Posterior vena cava (tissue), 2 donors: ENCODE results near the gene TTC34. TPM values are rescaled to one million over a fixed set of nuclear protein-coding genes. Genes with fewer than 3 reads are reported as not detected.
A peak's percentile ranks its signal among the peaks of the same experiment; 100 is the strongest.
"Not testable (repeated sequence)": the region's sequence is repeated elsewhere in the genome, so short reads cannot be mapped to it uniquely, and the experiment has no call there.

ENCODE experiments used
- DNase-seq: peaks from one replicate; pipeline ENCODE4 v3.0.0-alpha.2; 2020; ENCODE audit warnings: low spot score
- intact Hi-C, 2 donors: fragments of 100-400 bp; cut with DNase I; formaldehyde crosslinking; loops; one replicate each; pipeline versions ENCODE4 v1.14.1 to v1.14.2; 2022 to 2023
- total RNA-seq, 2 donors: library from RNA; stranded (reverse); fragmentation: NEBNext Ultra II Directional; extraction: Animal tissue kit (Norgen Biotek cat#: 25700); gene quantifications; one replicate each; pipeline ENCODE4 v1.2.1, GENCODE V29; 2021
- donor health status: DM: yes; HTN: yes; CAD: no.
- donor health status: DM: yes; HTN: yes; CAD: no.

TTC34 gene
- total RNA-seq, 2 donors from 2014 or later: 0.24 to 0.46 TPM

DNA sequence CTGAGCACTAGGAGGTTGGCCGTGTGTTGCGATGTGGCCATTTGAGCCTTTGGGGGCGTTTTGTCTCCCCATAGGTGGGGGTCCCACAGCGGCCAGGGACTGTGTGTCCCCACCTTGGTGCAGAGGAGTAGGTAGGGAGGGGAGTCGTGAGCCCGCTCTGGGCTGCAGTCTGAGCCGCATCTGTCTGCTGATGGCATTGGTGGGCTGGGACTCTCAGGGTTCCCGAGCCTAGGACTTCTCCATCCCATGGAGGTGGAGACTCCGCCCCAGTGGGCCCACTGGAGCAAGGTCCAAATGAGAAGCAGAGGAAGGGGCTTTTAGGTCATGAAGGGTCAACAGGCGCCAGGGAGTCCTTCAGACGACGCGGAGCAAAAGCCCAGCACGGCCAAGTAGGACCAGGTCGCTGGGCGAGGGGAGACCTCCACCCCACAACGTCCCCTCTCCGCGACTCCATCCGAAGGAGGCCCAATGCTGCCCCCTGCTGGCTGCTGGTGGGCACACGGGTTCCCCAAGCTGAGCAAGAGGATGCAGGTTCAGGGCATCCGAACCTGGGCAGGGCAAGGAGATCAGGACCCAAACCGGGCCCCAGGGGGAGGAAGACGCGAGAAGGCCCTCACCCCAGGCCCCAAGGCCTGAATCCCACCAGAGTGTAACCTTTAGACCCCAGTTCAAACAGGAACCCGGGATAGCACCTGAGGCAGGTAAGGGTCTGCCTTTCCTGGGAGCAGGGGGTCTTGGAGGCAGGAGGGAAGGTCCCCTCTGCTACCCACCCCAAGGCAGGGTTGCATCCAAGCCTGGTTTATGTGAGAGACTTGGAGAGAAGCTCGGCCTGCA, 14.9 kb downstream of the TTC34 start:
- DNase-seq: peak; percentile 89
- intact Hi-C loops: no loop called here

DNA sequence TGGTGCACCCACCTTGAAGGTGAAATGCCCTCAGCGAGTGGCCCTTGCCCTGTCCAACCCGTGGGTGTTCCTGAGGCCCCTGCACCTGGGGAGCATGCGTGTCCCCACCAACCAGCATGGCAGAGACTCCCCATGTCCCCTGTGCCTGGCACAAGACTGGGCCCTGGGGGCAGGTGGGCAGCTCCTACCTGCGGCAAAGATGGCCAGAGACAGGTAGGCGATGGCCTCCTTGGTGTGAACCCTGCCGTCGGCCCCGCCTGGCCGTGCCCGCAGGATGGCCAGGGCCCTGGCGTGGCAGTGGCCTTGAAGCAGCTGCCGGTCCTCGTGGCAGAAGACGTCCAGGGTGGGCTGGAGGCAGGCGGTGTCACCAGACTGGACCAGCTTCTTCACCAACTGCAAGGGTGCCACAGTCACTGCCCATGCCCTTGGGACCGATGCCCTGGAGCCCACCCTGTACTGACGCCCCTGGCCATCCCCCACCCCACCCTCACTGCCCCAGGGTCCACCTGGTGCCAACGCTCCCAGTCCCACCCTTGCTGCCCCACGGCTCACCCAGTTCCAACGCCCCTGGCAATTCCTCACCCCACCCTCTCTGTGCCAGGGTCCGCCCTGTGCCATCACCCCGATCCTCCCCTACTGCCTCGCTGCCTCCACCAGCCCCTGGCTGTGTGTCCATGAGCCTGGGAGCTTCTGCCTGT, 15.7 kb downstream of the TTC34 start:
- intact Hi-C loops: no loop called here
- DNase-seq: peak; percentile 74

DNA sequence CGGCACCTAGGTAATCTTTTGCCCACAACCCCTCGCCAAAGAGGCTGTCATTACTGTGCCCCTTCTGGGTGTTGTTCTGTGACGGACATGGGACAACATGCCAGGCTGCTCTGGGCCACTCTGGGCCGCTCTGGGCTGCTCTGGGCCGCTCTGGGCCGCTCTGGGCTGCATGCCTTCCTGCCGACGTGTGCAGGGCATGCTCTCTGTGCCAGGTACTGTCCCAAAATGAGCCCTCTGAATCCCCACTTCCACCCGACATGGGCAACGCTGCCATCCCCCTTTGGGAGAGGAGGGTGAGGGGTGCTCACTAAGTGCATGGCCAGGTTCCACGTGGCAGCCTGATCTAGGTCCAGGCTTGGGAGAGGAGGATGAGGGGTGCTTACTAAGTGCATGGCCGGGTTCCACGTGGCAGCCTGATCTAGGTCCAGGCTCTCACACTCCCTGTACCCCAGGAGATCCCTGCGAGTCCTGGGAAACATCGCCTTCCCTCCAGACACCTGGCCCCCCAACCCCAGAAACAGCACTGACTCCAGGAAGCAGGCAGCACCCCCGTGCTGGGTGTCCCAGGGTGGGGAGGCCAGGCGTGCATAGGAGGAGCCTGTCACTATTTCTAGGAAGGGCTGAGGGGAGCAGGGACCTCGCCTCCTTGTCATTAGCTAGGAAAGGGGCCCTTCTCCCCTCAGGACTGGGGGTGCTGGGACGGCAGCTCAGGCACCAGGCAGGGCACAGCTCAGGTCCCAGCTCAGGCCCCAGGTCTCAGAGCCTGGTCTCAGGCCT, 16.5 kb downstream of the TTC34 start:
- intact Hi-C loops: no loop called here
- peak; percentile 68 for DNase-seq

DNA sequence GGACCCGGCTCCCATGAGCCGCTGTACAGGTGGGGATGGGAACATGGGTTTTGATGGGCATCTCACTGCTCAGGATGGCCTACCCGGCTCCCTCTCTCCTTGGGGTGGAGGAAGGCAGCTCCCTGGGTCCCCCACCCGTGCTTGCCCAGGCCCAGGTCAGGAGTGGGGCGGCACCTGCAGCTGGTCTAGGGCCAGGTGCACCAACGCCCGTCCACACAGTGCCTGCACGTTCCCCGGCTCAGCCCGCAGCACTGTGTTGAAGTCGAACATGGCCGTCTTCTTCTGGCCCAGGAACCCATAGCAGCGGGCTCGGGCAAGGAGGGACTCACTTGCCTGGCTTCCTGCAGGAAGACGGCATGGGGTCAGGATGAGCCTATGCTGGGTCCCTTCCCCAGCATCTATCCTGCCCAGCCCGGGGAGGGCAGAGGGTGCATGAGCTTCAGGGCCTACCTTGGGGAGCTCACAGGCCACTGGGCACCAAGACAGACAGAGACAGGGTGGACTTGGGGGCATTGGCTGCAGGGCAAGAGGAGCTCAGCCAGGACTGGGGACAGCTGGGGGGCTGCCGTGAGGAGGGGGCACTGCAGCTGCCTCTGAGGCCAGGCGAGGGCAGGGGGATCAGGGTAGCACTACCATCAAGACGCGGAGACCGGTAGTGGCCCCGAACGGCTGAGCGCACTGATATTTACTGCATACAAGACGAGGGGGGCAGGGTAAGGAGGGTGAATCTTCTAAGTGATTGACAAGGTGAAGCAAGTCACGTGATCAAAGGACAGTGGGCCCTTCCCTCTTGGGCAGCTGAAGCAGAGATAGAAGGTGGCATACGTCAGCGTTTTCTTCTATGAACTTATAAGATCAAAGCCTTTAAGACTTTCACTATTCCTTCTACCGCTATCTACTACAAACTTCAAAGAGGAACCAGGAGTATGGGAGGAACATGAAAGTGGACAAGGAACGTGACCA, 17.8 kb downstream of the TTC34 start:
- intact Hi-C loops: no loop called here
- DNase-seq: peak; percentile 48

DNA sequence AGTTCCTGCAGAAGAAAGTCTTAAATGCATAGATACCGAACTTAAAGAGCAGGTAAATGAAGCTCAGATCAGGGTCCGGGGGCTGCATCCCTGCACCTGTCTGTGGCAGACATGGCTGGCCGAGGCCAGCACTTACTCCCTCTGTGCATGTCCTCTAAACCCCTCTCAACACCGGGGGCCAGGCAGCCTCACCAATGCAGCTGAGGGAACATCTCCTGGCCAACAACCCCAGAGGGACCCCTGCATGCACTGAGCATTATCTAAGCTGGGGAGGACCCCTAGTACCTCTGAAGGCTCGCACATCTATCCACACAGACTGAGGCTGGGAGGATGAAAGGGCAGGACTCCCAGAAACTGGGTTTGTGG, 18.4 kb downstream of the TTC34 start:
- intact Hi-C loops: no loop called here
- peak; percentile 68 for DNase-seq

DNA sequence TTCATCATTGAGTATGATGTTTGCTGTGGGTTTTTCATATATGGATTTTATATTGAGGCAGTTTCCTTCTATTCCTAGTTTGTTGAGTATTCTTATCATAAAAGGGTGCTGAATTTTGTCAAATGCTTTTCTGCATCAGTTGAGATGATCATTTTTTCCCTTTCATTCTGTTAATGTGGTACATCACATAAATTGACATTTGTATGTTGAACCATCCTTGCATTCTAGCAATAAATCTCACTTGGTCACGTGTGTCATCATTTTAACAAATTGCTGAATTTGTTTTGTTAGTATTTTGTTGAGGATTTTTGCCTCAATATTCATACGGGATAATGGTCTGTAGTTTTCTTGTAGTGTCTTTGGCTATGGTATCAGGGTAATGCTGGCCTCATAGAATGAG, 19.9 kb downstream of the TTC34 start:
- intact Hi-C loops: no loop called here
- DNase-seq: no peak

DNA sequence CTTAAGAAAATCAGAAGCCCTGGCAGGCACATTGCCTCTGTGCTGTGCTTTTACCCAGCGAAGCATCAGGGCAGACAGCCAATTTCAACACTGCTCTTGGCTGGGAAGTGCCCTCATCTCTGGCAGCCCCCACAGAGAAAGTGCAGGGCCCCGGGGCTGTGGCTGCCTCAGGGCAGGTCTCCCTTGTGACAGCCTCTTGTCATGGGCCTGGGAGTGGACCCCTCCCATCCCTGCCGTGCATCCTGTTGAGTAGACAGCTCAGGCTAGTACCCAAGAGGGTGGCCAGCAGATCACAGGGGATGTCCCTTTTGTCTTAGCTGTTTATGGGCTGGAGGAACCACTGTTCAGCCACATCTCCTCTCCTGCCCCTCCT, 23.3 kb downstream of the TTC34 start:
- no peak for DNase-seq
- intact Hi-C loops: loop anchor here in 1 of 2 donors (5.0 kb wide), 1 partner anchor 361 kb away; no protein-coding TSS in a partner anchor

DNA sequence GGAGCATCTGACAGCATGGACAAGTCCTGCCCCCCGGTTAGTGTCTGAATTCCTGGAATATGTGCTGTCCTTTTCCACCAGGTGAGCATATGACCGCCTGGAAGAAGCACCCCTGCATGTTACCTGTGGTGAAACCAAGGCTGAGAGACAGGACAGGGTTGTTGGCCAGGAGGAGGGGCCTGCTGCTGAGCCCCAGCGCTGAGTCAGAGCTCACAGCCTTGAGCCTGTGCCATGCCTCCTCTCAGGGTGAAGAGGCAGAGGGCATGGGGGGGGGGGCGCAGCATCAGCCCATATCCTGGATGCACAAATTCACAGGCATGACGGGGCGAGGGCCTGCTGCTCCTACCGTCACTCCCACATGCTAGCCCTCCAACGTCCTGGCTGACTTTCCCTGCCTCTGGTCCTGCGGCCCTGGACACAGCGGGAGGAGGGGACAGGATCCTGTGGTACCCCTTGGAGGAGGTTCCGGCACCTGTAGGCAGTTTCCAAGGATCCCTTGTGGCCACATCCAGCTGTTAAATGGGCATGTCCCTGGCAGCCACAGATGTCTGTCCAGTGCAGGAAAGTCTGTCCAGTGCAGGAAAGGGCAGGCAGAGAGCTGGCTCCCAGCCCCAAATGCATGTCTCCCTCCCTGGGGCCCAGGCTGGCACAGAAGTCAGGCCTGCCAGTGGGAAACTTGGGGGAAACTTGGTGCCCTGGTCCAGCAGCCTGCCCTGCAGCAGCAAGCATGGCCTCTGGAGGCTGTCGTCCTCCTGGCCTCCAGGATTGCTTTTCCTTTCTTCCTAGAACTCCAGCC, 23.9 kb downstream of the TTC34 start:
- peak; percentile 58 for DNase-seq
- intact Hi-C loops: loop anchor here in 1 of 2 donors (5.0 kb wide), 1 partner anchor 360 kb away; no protein-coding TSS in a partner anchor

DNA sequence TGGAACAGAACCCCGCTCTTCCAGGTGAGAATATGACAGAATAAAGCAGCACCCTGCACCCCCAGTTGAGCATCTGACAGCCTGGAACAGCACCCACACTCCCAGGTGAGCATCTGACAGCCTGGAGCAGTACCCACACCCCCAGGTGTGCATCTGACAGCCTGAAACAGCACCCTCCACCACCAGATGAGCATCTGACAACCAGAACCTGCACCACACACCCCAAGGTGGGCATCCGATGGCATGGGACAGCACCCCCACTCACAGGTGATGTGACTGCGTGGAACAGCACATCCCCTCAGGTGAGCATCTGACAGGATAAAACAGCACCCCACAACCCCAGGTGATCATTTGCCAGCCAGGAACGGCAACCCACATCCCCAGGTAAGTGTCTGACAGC, 26.2 kb downstream of the TTC34 start:
- peak; percentile 50 for DNase-seq
- intact Hi-C loops: loop anchor here in 1 of 2 donors (5.0 kb wide), 1 partner anchor 358 kb away; no protein-coding TSS in a partner anchor

DNA sequence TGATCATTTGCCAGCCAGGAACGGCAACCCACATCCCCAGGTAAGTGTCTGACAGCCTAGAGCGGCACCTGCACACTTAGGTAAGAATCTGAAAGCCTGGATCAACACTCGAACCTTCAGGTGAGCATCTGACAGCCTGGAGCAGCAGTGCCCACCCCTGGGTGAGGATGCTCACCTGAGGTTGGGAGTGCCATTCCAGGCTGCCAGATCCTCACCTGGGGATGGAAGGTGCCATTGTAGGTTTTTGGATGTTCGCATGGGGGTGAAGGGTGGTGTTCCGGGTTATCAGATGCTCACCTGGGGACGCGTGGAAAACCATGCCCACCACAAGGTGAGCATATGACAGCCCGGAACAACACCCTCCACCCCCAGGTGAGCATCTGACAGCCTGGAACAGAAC, 33.4 kb downstream of the TTC34 start:
- DNase-seq, intact Hi-C loops: not testable (repeated sequence)

DNA sequence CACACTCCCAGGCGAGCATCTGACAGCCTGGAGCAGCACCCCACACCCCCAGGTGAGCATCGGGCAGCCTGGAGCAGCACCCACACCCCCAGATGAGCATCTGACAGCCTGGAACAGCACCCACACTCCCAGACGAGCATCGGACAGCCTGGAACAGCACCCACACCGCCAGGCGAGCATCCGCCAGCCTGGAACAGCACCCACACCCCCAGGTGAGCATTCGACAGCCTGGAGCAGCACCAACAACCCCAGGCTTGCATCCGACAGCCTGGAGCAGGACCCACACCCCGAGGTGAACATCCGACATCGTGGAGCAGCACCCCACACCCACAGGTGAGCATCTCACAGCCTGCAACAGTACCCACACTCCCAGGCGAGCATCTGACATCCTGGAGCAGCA, 42.1 kb downstream of the TTC34 start:
- peak; percentile 77 for DNase-seq
- intact Hi-C loops: not testable (repeated sequence)

DNA sequence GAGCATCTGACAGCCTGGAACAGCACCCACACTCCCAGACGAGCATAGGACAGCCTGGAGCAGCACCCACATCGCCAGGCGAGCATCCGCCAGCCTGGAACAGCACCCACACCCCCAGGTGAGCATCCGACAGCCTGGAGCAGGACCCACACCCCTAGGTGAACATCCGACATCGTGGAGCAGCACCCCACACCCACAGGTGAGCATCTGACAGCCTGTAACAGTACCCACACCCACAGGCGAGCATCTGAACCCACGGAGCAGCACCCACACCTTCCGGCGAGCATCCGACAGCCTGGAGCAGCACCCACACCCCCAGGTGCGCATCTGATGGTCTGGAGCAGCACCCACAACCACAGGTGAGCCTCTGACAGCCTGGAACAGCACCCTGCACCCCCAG, 44.0 kb downstream of the TTC34 start:
- peak; percentile 76 for DNase-seq
- intact Hi-C loops: not testable (repeated sequence)

DNA sequence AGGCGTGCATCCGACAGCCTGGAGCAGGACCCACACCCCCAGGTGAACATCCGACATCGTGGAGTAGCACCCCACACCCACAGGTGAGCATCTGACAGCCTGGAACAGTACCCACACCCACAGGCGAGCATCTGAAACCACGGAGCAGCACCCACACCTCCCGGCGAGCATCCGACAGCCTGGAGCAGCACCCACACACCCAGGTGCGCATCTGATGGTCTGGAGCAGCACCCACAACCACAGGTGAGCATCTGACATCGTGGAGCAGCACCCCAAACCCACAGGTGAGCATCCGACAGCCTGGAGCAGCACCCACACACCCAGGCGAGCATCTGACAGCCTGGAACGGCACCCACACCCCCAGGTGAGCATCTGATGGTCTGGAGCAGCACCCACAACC, 46.1 kb downstream of the TTC34 start:
- DNase-seq: peak; percentile 66
- intact Hi-C loops: not testable (repeated sequence)

DNA sequence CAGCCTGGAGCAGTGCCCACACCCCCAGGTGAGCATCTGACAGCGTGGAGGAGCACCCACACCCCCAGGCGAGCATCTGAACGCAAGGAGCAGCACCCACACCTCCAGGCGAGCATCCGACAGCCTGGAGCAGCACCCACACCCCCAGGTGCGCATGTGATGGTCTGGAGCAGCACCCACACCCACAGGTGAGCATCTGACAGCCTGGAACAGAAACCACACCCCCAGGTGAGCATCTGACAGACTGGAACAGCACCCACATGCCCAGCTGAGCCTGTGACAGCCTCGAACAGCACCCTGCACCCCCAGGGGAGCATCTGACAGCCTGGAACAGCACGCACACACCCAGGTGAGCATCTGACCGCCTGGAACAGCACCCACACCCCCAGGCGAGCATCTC, 46.9 kb downstream of the TTC34 start:
- not testable (repeated sequence) for DNase-seq

DNA sequence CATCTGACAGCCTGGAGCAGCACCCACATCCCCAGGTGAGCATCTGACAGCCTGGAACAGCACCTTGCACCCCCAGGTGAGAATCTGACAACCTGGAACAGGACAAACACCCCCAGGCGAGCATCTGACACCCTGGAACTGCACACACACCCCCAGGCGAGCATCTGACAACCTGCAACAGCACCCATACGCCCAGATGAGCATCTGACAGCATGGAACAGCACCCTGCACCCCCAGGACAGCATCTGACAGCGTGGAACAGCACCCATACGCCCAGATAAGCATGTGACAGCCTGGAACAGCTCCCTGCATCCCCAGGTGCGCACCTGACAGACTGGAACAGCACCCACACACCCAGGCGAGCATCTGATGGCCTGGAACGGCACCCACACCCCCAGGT, 49.0 kb downstream of the TTC34 start:
- DNase-seq: peak; percentile 61
- intact Hi-C loops: not testable (repeated sequence)

More for the DNA sequence above, 46.9 kb downstream of the TTC34 start:
- intact Hi-C loops: not testable (repeated sequence)

DNA sequence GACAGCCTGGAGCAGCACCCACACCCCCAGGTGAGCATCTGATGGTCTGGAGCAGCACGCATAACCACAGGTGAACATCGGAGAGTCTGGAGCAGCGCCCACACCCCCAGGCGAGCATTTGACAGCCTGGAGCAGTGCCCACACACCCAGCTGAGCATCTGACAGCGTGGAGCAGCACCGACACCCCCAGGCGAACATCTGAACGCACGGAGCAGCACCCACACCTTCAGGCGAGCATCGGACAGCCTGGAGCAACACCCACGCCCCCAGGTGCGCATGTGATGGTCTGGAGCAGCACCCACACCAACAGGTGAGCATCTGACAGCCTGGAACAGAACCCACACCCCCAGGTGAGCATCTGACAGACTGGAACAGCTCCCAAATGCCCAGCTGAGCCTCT, 49.6 kb downstream of the TTC34 start:
- intact Hi-C loops: not testable (repeated sequence)
- DNase-seq: peak; percentile 77

DNA sequence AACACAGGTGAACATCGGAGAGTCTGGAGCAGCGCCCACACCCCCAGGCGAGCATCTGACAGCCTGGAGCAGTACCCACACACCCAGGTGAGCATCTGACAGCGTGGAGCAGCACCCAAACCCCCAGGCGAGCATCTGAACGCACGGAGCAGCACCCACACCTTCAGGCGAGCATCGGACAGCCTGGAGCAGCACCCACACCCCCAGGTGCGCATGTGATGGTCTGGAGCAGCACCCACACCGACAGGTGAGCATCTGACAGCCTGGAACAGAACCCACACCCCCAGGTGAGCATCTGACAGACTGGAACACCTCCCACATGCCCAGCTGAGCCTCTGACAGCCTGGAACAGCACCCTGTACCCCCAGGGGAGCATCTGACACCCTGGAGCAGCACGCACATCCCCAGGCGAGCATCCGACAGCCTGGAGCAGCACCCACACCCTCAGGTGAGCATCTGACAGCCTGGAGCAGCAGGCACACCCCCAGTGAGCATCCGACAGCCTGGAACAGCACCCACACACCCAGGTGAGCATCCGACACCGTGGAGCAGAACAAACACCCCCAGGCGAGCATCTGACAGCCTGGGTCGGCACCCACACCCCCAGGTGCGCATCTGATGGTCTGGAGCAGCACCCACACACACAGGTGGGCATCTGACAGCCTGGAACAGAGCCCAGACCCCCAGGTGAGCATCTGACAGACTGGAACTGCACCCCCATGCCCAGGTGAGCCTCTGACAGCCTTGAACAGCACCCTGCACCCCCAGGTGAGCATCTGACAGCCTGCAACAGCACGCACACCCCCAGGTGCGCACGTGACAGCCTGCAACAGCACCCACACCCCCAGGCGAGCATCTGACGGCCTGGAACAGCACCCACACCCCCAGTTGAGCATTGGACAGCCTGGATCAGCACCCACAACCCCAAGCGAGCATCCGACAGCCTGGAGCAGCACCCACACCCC, 50.4 kb downstream of the TTC34 start:
- intact Hi-C loops: not testable (repeated sequence)
- peak; percentile 81 for DNase-seq
